ENCODE measurements around the gene ANKMY1. TPM values are rescaled to one million over a fixed set of nuclear protein-coding genes. Genes with fewer than 3 reads are reported as not detected.

ANKMY1 gene
- total RNA-seq, 1 experiment from 2014 or later = 85.7 TPM

DNA sequence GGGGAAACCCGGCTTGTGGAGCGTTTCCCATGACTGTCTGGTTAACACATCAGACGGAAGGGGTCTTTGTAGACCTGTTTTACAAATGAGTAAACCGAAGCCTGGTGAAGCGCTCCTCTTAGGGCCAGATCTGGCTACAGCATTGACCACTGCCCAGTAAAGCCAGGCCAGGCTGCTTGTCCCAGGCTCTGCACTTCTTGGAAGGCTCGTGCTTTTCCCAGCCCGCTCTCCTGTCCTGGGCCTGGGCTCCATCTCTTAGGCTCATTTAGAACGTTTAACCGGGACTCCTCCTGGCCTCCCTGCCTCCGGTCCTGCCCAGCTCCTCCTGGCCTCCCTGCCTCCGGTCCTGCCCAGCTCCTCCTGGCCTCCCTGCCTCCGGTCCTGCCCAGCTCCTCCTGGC is 117.5 kb downstream of the ANKMY1 start:
- POLR2A ChIA-PET (ENCODE audit: unreplicated experiment) = no interaction called here
- intact Hi-C loops (cut with micrococcal nuclease; ENCODE audit: unreplicated experiment) = no loop called here
- H3K36me3 ChIP-seq (ENCODE audit: low read depth) = no peaks in the 10 kb centered on the region
- no peaks in the 10 kb centered on the region for H3K9me2 ChIP-seq (ENCODE audit: insufficient read depth)
- peaks cover 29% of the 10 kb centered on the region for H4K20me1 ChIP-seq (ENCODE audit: insufficient read depth)
- H2AFZ ChIP-seq = no peak overlapping the region
- no peaks in the 10 kb centered on the region for H3F3A ChIP-seq (ENCODE audit: insufficient read depth, low read depth)
- TF ChIP-seq EZH2 (IDR thresholded peaks at IDR 0.05; ENCODE audit: low read depth) (no peak), CTCF (conservative IDR thresholded peaks at IDR 0.05) (no peak)
- no peaks in the 10 kb centered on the region for H3K27me3 ChIP-seq (ENCODE audit: insufficient read depth, low read depth)
- H3K4me3 ChIP-seq = no peak overlapping the region
- CTCF ChIA-PET = no interaction called here
- H3K9me3 ChIP-seq (ENCODE audit: insufficient read depth, low read depth) = no peaks in the 10 kb centered on the region
- peaks cover 36% of the 10 kb centered on the region for H3K79me2 ChIP-seq (ENCODE audit: low read depth)
- H3K4me1 ChIP-seq (replicated peaks; ENCODE audit: insufficient read depth) = peaks cover 21% of the 10 kb centered on the region
- no peak for DNase-seq
- no peak overlapping the region for H3K4me2 ChIP-seq
- BruUV-seq (replicated peaks) = no TSS peak
- H3K27ac ChIP-seq = no peak overlapping the region

DNA sequence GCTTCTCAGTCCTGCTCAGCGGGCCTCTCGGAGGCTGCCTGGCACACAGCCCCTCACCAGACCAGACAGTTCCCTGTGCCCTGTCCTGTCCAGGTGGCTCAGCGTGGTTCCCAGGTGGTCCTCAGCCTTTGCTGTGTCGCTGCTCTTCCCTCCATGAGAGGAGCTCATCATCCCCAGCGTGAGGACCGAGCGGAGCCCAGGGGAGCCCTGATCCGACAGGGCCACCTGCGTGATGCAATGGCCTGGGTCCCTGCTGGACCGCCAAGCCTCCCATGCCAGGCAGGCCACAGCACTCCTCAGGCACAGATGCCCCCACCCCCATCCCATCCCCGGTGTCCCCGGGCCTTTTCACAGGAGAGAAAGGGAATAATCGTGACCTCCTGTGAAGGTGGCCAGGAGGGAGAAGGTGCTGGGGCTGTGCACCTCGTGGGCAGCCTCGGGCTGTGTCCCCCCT is 118.1 kb downstream of the ANKMY1 start:
- CTCF ChIA-PET = no interaction called here

More for the DNA sequence above, 118.1 kb downstream of the ANKMY1 start:
- Histone ChIP-seq H3K4me2 (no peak overlapping the region), H3K9me3 (ENCODE audit: insufficient read depth, low read depth) (no peaks in the 10 kb centered on the region), H3K79me2 (ENCODE audit: low read depth) (peaks cover 36% of the 10 kb centered on the region), H2AFZ (no peak overlapping the region), H4K20me1 (ENCODE audit: insufficient read depth) (peaks cover 27% of the 10 kb centered on the region), H3K27me3 (ENCODE audit: insufficient read depth, low read depth) (no peaks in the 10 kb centered on the region), H3K4me1 (replicated peaks; ENCODE audit: insufficient read depth) (peaks cover 21% of the 10 kb centered on the region), H3K9me2 (ENCODE audit: insufficient read depth) (no peaks in the 10 kb centered on the region), H3K27ac (no peak overlapping the region), H3K36me3 (ENCODE audit: low read depth) (no peaks in the 10 kb centered on the region), H3F3A (ENCODE audit: insufficient read depth, low read depth) (peaks cover 2% of the 10 kb centered on the region; the same call in 1 of the 2 replicates), H3K4me3 (no peak overlapping the region)
- BruUV-seq (replicated peaks) = no TSS peak
- TF ChIP-seq CTCF (conservative IDR thresholded peaks at IDR 0.05) = no peak
- TF ChIP-seq EZH2 (IDR thresholded peaks at IDR 0.05; ENCODE audit: low read depth) = no peak
- POLR2A ChIA-PET (ENCODE audit: unreplicated experiment) = interaction anchor here (1.1 kb wide), 1 partner anchor 206 kb away, joined by 3 read pairs; no protein-coding TSS in a partner anchor
- DNase-seq = no peak
- intact Hi-C loops (cut with micrococcal nuclease; ENCODE audit: unreplicated experiment) = loop anchor here (5.0 kb wide), 2 partner anchors 128 to 137 kb away; partner anchors contain the start of gene RNPEPL1
